ENCODE data around the gene SEPTIN6.
A peak's percentile ranks its signal among the peaks of the same experiment; 100 is the strongest.

The SEPTIN6 gene

DNA sequence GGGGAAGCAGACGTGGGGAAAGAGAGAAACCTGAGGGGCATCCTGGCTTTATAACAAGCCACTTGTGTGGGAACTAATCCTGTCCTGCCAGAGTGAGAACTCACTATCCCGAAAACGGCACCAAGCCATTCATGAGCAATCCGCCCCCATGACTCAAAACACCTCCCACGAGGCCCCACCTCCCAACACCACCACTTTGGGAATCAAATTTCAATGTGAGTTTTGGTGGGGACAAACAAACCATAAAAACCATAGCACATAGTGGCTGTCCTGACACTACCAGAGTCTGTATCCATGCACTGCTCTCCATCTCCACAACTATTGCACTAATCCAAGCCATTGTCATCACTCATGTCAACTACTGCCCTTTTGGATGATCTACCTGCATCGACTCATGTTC is 28.5 kb upstream of the SEPTIN6 start:
- Histone ChIP-seq H3K27ac (ENCODE audit: low read depth in 2 of 2, low read length in 2 of 2) (no peak overlapping the region), H3K27me3 (ENCODE audit: control insufficient read depth in 2 of 2, insufficient read depth in 2 of 2, low read length in 2 of 2) (no peaks in the 10 kb centered on the region), H3K36me3 (ENCODE audit: control insufficient read depth in 2 of 2, insufficient read depth in 2 of 2, low read length in 2 of 2) (no peaks in the 10 kb centered on the region), H3K9me3 (ENCODE audit: control insufficient read depth in 2 of 2, low read length in 2 of 2) (no peaks in the 10 kb centered on the region), H3K9ac (ENCODE audit: low read depth in 1 of 2, low read length in 2 of 2) (no peak overlapping the region), H3K4me1 (ENCODE audit: control insufficient read depth in 2 of 2, insufficient read depth in 2 of 2, low read length in 2 of 2) (no peaks in the 10 kb centered on the region), H3K4me3 (ENCODE audit: low read length in 2 of 2) (no peak overlapping the region)

DNA sequence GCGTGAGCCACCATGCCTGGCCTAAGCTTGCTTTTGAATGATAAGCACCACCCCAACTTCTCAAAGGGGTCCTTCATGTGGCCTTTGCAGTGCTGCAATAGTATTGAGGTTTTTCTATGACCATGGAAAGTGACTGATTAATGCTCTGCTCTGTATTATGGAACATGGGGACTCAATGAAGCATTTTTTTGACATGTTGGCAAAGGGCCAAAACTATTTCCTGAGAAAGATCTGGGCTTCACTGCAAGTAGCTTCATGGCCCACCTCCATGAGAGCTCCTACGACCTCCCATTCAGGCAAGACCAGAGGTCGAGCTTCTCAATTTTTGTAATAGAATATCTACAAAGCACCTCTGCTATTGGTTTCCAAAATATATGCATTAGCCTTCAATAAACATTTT is 16.7 kb upstream of the SEPTIN6 start:
- no peak overlapping the region for H3K27ac ChIP-seq (ENCODE audit: low read depth in 2 of 2, low read length in 2 of 2)
- H3K9ac ChIP-seq (ENCODE audit: low read depth in 1 of 2, low read length in 2 of 2), result no peak overlapping the region
- no peaks in the 10 kb centered on the region for H3K9me3 ChIP-seq (ENCODE audit: control insufficient read depth in 2 of 2, low read length in 2 of 2)
- H3K36me3 ChIP-seq (ENCODE audit: control insufficient read depth in 2 of 2, insufficient read depth in 2 of 2, low read length in 2 of 2), result no peaks in the 10 kb centered on the region
- no peak overlapping the region for H3K4me3 ChIP-seq (ENCODE audit: low read length in 2 of 2)
- no peaks in the 10 kb centered on the region for H3K4me1 ChIP-seq (ENCODE audit: control insufficient read depth in 2 of 2, insufficient read depth in 2 of 2, low read length in 2 of 2)
- H3K27me3 ChIP-seq (ENCODE audit: control insufficient read depth in 2 of 2, insufficient read depth in 2 of 2, low read length in 2 of 2), result no peaks in the 10 kb centered on the region

DNA sequence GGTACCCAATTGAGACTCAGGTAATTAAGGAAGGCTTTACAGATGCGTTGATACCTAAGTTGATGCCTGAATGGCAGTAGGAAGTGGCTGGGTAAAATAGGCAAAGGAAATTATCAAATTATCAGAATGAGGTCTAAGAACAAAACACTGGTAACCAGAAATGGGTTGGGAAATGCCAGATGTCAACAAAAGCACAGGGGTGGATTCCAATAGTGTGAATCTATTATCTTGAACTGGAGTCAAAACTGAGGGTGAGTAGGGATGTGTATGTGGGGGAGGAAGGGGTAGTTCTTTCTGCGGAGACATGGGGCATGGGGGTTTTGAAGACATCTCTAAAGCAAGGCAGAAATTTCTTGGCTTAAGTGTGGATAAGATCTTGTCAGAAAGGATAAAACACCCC is 16.0 kb upstream of the SEPTIN6 start:
- Histone ChIP-seq H3K4me1 (ENCODE audit: control insufficient read depth in 2 of 2, insufficient read depth in 2 of 2, low read length in 2 of 2) (no peaks in the 10 kb centered on the region), H3K4me3 (ENCODE audit: low read length in 2 of 2) (no peak overlapping the region), H3K27ac (ENCODE audit: low read depth in 2 of 2, low read length in 2 of 2) (no peak overlapping the region), H3K36me3 (ENCODE audit: control insufficient read depth in 2 of 2, insufficient read depth in 2 of 2, low read length in 2 of 2) (no peaks in the 10 kb centered on the region), H3K9me3 (ENCODE audit: control insufficient read depth in 2 of 2, low read length in 2 of 2) (no peaks in the 10 kb centered on the region), H3K27me3 (ENCODE audit: control insufficient read depth in 2 of 2, insufficient read depth in 2 of 2, low read length in 2 of 2) (no peaks in the 10 kb centered on the region), H3K9ac (ENCODE audit: low read depth in 1 of 2, low read length in 2 of 2) (no peak overlapping the region)

DNA sequence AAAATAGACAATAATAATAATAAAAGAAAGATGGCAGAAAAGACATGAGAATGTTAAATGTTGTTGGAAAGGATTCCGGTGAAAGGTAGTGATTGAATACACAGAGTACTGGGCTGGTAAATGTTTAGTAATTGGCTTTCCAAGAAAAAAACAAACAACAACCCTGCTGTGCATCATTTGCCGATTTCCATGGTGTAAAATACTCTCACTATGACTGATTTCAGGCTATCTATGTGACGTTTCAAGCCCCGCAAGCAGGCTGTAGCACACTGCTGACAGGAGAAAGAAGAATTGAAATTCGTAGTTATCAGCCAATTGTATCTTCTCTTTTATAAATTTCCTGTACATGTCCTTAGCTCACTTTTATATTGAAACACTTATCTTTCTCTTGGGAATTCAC is 13.6 kb upstream of the SEPTIN6 start:
- H3K36me3 ChIP-seq (ENCODE audit: control insufficient read depth in 2 of 2, insufficient read depth in 2 of 2, low read length in 2 of 2), result no peaks in the 10 kb centered on the region
- H3K4me3 ChIP-seq (ENCODE audit: low read length in 2 of 2), result no peak overlapping the region
- H3K9me3 ChIP-seq (ENCODE audit: control insufficient read depth in 2 of 2, low read length in 2 of 2), result no peaks in the 10 kb centered on the region
- no peaks in the 10 kb centered on the region for H3K27me3 ChIP-seq (ENCODE audit: control insufficient read depth in 2 of 2, insufficient read depth in 2 of 2, low read length in 2 of 2)
- no peaks in the 10 kb centered on the region for H3K4me1 ChIP-seq (ENCODE audit: control insufficient read depth in 2 of 2, insufficient read depth in 2 of 2, low read length in 2 of 2)
- no peak overlapping the region for H3K9ac ChIP-seq (ENCODE audit: low read depth in 1 of 2, low read length in 2 of 2)
- no peak overlapping the region for H3K27ac ChIP-seq (ENCODE audit: low read depth in 2 of 2, low read length in 2 of 2)

DNA sequence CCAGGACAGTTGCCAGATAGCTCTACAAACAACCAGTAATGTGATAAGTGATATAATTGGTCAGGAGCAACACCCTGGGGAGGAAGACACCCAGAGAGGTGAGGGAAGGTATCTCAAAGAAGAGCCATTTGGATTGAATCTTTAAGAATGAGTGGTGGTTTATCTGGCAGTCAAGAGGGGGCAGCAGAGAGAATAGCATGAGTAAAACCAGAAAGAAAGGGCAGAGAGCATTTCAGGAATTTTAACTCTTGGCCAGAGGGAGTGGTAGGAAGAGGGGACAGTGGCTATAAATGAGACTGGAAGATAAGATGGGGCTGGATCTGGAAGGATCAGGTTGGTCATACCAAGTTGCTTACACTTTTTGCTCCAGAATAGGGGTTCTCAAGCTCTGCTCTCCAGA is 5.9 kb upstream of the SEPTIN6 start:
- Histone ChIP-seq H3K9me3 (ENCODE audit: control insufficient read depth in 2 of 2, low read length in 2 of 2) (no peaks in the 10 kb centered on the region), H3K36me3 (ENCODE audit: control insufficient read depth in 2 of 2, insufficient read depth in 2 of 2, low read length in 2 of 2) (no peaks in the 10 kb centered on the region), H3K27me3 (ENCODE audit: control insufficient read depth in 2 of 2, insufficient read depth in 2 of 2, low read length in 2 of 2) (no peaks in the 10 kb centered on the region), H3K4me3 (ENCODE audit: low read length in 2 of 2) (no peak overlapping the region), H3K27ac (ENCODE audit: low read depth in 2 of 2, low read length in 2 of 2) (no peak overlapping the region), H3K4me1 (ENCODE audit: control insufficient read depth in 2 of 2, insufficient read depth in 2 of 2, low read length in 2 of 2) (no peaks in the 10 kb centered on the region), H3K9ac (ENCODE audit: low read depth in 1 of 2, low read length in 2 of 2) (no peak overlapping the region)

DNA sequence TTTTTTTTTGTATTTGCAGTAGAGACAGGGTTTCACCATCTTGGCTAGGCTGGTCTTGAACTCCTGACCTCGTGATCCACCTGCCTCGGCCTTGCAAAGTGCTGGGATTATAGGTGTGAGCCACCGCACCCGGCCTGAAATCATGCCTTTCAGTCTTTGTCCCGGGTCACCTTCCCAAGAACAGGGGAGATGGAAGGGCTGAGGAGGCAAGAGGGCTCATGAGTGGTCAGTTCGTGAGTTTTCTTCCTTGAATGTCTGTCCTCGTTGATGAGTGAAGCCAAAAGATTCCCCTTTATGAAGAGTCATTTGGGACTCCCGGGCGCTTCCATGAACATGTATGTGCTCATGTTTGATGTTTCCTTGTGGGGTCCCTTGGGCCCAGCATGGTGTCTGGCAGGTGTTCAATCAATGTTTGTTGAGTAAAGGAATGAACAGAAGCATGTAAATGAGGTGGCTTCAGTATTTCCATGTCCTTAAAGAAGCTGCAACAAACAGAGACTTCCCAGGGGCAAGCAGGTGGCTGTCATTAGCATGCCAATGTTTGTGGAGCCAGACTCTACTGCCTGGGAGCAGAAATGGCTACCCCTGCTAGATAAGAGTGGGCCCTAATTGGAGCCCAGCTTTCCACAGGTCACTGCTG is 3.4 kb upstream of the SEPTIN6 start:
- Histone ChIP-seq H3K9me3 (ENCODE audit: control insufficient read depth in 2 of 2, low read length in 2 of 2) (no peaks in the 10 kb centered on the region), H3K4me1 (ENCODE audit: control insufficient read depth in 2 of 2, insufficient read depth in 2 of 2, low read length in 2 of 2) (no peaks in the 10 kb centered on the region), H3K27ac (ENCODE audit: low read depth in 2 of 2, low read length in 2 of 2) (no peak overlapping the region), H3K4me3 (ENCODE audit: low read length in 2 of 2) (no peak overlapping the region), H3K36me3 (ENCODE audit: control insufficient read depth in 2 of 2, insufficient read depth in 2 of 2, low read length in 2 of 2) (no peaks in the 10 kb centered on the region), H3K27me3 (ENCODE audit: control insufficient read depth in 2 of 2, insufficient read depth in 2 of 2, low read length in 2 of 2) (no peaks in the 10 kb centered on the region), H3K9ac (ENCODE audit: low read depth in 1 of 2, low read length in 2 of 2) (no peak overlapping the region)

DNA sequence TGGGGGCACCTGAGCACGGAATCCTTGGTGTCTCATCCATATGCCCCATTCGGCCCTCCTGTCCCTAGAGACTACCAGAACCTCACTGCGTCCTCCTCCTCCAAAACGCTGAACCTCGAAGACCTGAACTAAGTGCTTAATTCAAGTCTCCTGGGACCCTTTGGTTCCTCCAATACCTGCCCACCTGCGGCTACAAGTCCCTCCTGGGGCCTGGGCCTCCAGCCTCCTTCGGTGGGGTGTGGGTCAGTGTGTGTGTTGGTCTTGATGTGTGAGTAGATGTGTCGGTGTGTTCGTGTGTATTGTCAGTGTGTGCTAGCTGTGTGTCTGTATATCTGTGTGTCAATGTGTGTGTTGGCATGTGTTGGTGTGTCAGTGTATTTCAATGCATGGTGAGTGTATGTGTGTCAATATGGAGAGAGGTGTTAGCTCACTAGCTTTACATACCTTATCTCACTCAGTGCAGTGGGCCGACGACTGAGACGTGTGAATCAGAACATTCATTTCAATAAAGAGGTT is 2.6 kb upstream of the SEPTIN6 start:
- H3K4me1 ChIP-seq (ENCODE audit: control insufficient read depth in 2 of 2, insufficient read depth in 2 of 2, low read length in 2 of 2), result no peaks in the 10 kb centered on the region
- H3K27ac ChIP-seq (ENCODE audit: low read depth in 2 of 2, low read length in 2 of 2), result no peak overlapping the region
- no peaks in the 10 kb centered on the region for H3K27me3 ChIP-seq (ENCODE audit: control insufficient read depth in 2 of 2, insufficient read depth in 2 of 2, low read length in 2 of 2)
- no peaks in the 10 kb centered on the region for H3K9me3 ChIP-seq (ENCODE audit: control insufficient read depth in 2 of 2, low read length in 2 of 2)
- H3K36me3 ChIP-seq (ENCODE audit: control insufficient read depth in 2 of 2, insufficient read depth in 2 of 2, low read length in 2 of 2), result no peaks in the 10 kb centered on the region
- H3K9ac ChIP-seq (ENCODE audit: low read depth in 1 of 2, low read length in 2 of 2), result no peak overlapping the region
- H3K4me3 ChIP-seq (ENCODE audit: low read length in 2 of 2), result no peak overlapping the region

DNA sequence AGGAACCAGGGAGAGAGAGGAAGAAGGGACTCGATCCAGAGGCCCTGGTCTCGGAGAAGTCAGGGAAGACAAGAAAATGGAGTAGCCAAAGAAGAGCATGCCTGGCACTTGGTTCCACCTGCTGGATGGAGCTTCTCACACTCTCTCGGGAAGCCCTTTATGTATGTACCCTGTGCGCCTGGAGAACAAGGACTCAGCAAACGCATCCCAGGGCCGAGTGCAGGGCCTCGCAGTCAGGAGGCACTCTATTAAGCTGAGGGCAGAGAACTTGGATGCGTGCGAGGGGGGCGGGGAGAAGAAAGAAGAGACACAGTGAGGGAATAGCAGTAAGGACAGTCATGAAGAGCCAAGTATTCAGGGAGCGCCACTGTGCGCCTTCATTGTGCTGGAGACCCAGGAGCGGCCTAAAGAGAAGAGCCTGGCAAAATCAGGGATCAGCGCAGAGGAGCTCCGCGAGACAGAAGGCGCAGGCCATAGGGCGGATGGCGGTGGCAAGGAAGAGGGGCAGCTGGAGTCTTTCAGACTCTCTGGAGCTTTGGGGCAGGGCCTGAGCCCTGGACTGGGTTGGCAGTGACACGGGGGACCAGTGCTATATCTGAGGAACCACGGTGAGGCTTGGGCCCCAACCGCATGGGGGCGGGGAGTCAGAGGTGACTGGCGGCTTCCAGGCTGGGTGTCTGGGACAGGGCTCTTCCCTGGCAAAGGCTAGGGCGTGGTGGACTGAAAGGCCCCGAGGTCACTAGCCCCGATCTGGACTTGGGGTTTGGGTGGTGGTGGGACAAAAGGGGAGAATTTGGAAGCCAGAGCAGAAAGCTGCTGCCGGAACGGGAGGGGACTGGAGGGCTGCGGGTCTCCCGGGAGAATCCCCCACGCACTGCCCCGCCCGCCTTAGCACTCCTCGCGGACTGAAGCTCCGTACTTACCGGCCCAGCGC is 1.9 kb upstream of the SEPTIN6 start:
- H3K4me1 ChIP-seq (ENCODE audit: control insufficient read depth in 2 of 2, insufficient read depth in 2 of 2, low read length in 2 of 2), result no peaks in the 10 kb centered on the region
- H3K27ac ChIP-seq (ENCODE audit: low read depth in 2 of 2, low read length in 2 of 2), result no peak overlapping the region
- no peaks in the 10 kb centered on the region for H3K9me3 ChIP-seq (ENCODE audit: control insufficient read depth in 2 of 2, low read length in 2 of 2)
- H3K4me3 ChIP-seq (ENCODE audit: low read length in 2 of 2), result no peak overlapping the region
- no peaks in the 10 kb centered on the region for H3K27me3 ChIP-seq (ENCODE audit: control insufficient read depth in 2 of 2, insufficient read depth in 2 of 2, low read length in 2 of 2)
- no peak overlapping the region for H3K9ac ChIP-seq (ENCODE audit: low read depth in 1 of 2, low read length in 2 of 2)
- H3K36me3 ChIP-seq (ENCODE audit: control insufficient read depth in 2 of 2, insufficient read depth in 2 of 2, low read length in 2 of 2), result no peaks in the 10 kb centered on the region

DNA sequence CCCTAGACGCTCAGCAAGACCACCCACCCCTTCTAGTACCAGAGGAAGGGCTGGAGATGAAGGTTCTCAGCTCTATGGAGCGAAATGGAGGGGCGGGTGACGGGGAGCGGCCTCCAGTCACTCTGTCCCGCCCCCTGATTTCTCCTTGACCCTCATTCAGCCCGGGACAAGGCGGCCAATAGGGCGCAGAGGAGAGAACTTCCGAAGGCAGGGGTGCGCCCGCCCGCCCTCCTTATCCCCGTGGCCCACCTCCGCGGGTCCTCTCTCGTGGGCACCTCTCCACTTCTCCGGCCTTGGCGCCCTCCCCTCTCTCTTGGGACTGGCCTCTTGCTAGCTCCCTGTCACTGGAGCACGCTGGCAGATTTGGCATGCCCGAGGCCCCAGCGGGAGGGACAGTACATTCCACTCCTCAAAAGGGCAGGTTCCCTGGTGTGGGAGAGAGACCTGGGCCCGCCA is 1.1 kb upstream of the SEPTIN6 start:
- no peak overlapping the region for H3K27ac ChIP-seq (ENCODE audit: low read depth in 2 of 2, low read length in 2 of 2)
- H3K4me1 ChIP-seq (ENCODE audit: control insufficient read depth in 2 of 2, insufficient read depth in 2 of 2, low read length in 2 of 2), result no peaks in the 10 kb centered on the region
- H3K9me3 ChIP-seq (ENCODE audit: control insufficient read depth in 2 of 2, low read length in 2 of 2), result no peaks in the 10 kb centered on the region
- no peaks in the 10 kb centered on the region for H3K27me3 ChIP-seq (ENCODE audit: control insufficient read depth in 2 of 2, insufficient read depth in 2 of 2, low read length in 2 of 2)
- no peak overlapping the region for H3K9ac ChIP-seq (ENCODE audit: low read depth in 1 of 2, low read length in 2 of 2)
- H3K4me3 ChIP-seq (ENCODE audit: low read length in 2 of 2), result peak overlapping the region; percentile 69 to 74
- H3K36me3 ChIP-seq (ENCODE audit: control insufficient read depth in 2 of 2, insufficient read depth in 2 of 2, low read length in 2 of 2), result no peaks in the 10 kb centered on the region

Data from mucosa of rectum (tissue), 2 donors.